SK-N-SH (cell line): ENCODE data around the gene AASS. TPM values are rescaled to one million over a fixed set of nuclear protein-coding genes. Genes with fewer than 3 reads are reported as not detected.

Experiments used
- NRF1 ChIP-seq: IDR thresholded peaks from 2 replicates; pipeline ENCODE4 v1.6.1; 2012; ENCODE audit warnings: low read depth, mild to moderate bottlenecking, low read length
- polyA plus RNA-seq, 3 experiments: library from polyadenylated mRNA; depleted of rRNA; stranded (reverse); fragments of >200 nt; gene quantifications; 2 replicates each; pipeline ENCODE4 v1.2.3, GENCODE V29; 2012
- small RNA-seq, 7 experiments: library from RNA; depleted of rRNA; stranded (forward); fragments of <200 nt; gene quantifications; one replicate each; pipeline ENCODE3, GENCODE V24; 2012
- TF ChIP-seq, protein P1 (sequence below): fragments of 150-350 bp; IDR thresholded peaks from 2 replicates; pipeline ENCODE4 v1.6.1; 2017; ENCODE audit warnings: antibody characterized with exemption, low read length, low read depth, borderline replicate concordance

Gene AASS
- polyA plus RNA-seq, 1 of the 3 experiments (the other 2 are of a cell fraction): 0.92 TPM

- TF ChIP-seq, protein P1, sequence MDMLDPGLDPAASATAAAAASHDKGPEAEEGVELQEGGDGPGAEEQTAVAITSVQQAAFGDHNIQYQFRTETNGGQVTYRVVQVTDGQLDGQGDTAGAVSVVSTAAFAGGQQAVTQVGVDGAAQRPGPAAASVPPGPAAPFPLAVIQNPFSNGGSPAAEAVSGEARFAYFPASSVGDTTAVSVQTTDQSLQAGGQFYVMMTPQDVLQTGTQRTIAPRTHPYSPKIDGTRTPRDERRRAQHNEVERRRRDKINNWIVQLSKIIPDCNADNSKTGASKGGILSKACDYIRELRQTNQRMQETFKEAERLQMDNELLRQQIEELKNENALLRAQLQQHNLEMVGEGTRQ: no peak
- no peak for TF ChIP-seq NRF1
- TF ChIP-seq, all 33 proteins: peak for 0
These were observed 117.0 kb downstream of the AASS start (continued) for GRCh38 chr7:122027058-122027457.

Small RNA genes within 50 kb of the gene (small RNA-seq; reads per million reads assigned to genes)
- 0 reads per million in 7 experiments for gene RNU7-154P

Other genes starting within 250 kb of the AASS start
- not detected in 2 replicates for gene FEZF1, start 160.5 kb upstream of the AASS start, polyA plus RNA-seq (2012; rRNA removed)